ENCODE results near the gene CLNS1A. TPM values are rescaled to one million over a fixed set of nuclear protein-coding genes. Genes with fewer than 3 reads are reported as not detected.
"Not testable (repeated sequence)": the region's sequence is repeated elsewhere in the genome, so short reads cannot be mapped to it uniquely, and the experiment has no call there.

The CLNS1A gene
- total RNA-seq, 1 donor from 2014 or later, result 80.7 TPM

DNA sequence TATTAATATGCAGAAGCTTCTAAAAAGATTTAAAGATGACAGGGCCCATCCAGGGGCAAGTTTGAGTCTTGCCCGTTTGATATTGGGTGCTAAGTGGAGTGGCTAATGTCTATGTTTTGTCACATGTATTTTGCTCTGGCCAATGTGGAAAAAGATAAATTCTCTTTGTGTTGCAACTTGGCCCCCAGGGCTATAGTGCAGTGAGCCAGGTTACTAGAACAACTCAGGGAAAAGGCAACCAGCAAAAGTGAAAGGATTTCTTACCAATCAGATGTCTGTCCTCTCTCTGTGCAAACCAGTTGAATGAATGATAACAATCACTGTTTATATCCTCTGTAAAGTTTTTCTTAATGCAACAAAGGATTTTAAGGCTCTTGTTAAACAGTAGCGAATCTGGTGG, 4.6 kb upstream of the CLNS1A start:
- no peak for TF ChIP-seq CTCF (IDR thresholded peaks at IDR 0.05; ENCODE audit: borderline replicate concordance)
- H3K4me3 ChIP-seq, result no peak overlapping the region
- intact Hi-C loops (cut with micrococcal nuclease), result no loop called here
- H3K36me3 ChIP-seq, result no peaks in the 10 kb centered on the region
- H3K27me3 ChIP-seq (ENCODE audit: low read depth), result peaks cover 18% of the 10 kb centered on the region
- no peak for DNase-seq
- H3K27ac ChIP-seq (replicated peaks), result no peak overlapping the region
- H3K9me3 ChIP-seq (replicated peaks), result peaks cover 7% of the 10 kb centered on the region
- H3K4me1 ChIP-seq, result peaks cover 9% of the 10 kb centered on the region

DNA sequence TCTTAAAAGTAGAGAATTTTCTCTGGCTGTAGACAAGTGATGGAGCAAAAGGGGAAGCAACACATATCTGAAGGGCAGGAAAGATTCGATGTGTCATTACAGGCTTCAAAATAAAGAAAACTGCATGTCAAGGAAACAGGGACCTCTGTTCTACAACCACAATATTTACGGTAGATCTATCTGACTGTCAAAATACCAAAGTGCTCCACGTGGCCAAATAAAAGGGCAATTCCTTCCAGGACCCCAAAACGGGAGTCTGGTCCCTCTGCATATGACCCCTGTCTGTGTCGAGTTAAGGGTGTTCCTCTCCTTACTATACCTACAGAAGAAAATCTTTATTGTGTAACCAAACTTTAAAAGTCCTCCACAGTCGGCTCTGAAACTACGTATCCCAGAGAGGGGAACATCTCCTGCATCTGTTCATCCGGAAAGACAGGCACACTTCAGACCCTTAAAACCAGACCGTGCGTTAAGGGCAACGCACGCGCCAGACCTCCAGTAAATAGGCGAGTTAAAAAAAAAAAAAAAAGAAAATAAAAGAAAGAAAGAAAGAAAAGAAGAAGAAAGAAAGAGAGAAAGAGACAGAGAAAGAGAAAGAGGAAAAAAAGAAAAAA, 756 bp downstream of the CLNS1A start:
- Histone ChIP-seq H3K36me3 (no peaks in the 10 kb centered on the region), H3K4me3 (peak overlapping the region; percentile 86), H3K4me1 (peaks cover 26% of the 10 kb centered on the region), H3K27ac (replicated peaks) (peak overlapping the region; percentile 92), H3K9me3 (replicated peaks) (peaks cover 7% of the 10 kb centered on the region), H3K27me3 (ENCODE audit: low read depth) (no peaks in the 10 kb centered on the region)
- intact Hi-C loops (cut with micrococcal nuclease), result no loop called here
- TF ChIP-seq CTCF (IDR thresholded peaks at IDR 0.05; ENCODE audit: borderline replicate concordance), result no peak
- DNase-seq, result no peak

DNA sequence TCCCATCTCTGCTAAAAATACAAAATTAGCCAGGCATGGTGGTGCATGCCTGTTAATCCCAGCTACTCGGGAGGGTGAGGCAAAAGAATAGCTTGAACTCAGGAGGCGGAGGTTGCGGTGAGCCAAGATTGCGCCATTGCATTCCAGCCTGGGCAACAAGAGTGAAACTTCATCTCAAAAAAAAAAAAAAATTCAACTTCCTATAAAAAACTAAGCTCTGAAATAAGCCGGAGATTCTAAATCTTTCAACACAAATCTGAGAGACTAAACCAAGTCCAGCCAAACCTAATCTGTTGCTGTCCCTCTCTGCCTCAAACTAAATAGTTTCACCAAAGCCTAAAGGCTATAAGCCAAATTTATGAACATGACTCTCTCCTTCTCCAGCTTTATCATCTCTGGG, 3.7 kb downstream of the CLNS1A start:
- H3K9me3 ChIP-seq (replicated peaks); H3K27me3 ChIP-seq (ENCODE audit: low read depth); H3K36me3 ChIP-seq; H3K27ac ChIP-seq (replicated peaks); DNase-seq; intact Hi-C loops (cut with micrococcal nuclease); H3K4me3 ChIP-seq: not testable (repeated sequence)
- peaks cover 26% of the 10 kb centered on the region for H3K4me1 ChIP-seq

DNA sequence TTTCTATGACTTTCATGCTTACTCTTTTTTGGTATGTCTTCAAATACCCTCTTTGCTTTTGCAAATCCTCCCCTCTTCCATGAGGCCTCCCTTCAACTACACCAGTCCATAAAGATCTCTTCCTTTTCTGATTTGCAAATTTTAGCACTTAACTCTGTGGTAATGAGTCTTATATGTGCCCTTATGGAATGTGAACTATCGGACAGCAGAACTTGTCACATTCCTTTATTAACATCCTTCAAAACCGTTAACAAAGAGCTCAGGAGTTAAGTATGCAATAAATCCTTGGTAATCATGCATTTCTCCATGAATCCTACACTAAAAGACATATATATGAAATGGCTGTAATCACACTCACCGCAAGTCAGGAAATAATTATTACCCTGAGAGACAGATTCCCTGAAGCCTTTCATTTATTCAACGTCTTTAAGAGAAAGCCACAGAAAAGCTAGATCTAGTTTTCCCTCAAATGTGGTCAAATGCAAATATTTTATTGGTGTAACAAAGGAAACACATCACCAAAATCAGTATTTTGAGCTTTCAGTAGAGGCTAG, 7.4 kb downstream of the CLNS1A start:
- Histone ChIP-seq H3K4me3 (no peak overlapping the region), H3K36me3 (peaks cover 36% of the 10 kb centered on the region), H3K27ac (replicated peaks) (no peak overlapping the region), H3K4me1 (no peaks in the 10 kb centered on the region), H3K9me3 (replicated peaks) (no peaks in the 10 kb centered on the region), H3K27me3 (ENCODE audit: low read depth) (no peaks in the 10 kb centered on the region)
- intact Hi-C loops (cut with micrococcal nuclease), result no loop called here
- TF ChIP-seq CTCF (IDR thresholded peaks at IDR 0.05; ENCODE audit: borderline replicate concordance), result no peak
- no peak for DNase-seq

DNA sequence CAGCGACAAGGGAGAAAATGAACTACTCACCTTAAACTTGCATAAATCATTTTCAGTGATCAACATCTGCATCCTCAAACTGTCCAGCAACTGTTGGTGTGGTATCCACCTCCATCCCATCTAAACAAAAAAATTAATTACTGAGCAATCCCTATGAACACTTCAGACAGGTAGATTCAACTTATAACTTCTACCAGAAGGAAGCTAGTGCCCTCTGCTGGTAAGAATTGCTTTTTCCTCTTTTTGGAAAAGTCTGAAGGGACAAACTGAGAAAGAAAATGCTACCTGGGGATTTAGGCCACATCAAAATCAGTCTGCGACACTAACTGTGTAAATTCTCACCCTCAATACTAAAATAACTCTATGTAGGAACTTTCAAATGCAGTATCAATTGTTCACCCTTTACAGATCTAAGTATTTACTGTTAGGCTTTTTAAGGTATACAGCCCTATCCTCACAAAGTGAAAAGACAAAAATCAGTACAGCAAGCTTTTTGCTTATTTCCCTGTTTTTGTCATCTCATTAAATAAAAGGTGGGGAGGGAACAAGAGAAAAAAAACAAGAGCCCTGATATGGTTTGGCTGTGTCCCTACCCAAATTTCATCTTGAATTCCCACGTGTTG, 17.9 kb downstream of the CLNS1A start:
- intact Hi-C loops (cut with micrococcal nuclease), result no loop called here
- no peak for DNase-seq
- no peak overlapping the region for H3K4me3 ChIP-seq
- no peak overlapping the region for H3K27ac ChIP-seq (replicated peaks)
- H3K9me3 ChIP-seq (replicated peaks), result no peaks in the 10 kb centered on the region
- peak; percentile 76 for TF ChIP-seq CTCF (IDR thresholded peaks at IDR 0.05; ENCODE audit: borderline replicate concordance)
- H3K36me3 ChIP-seq, result peaks cover 81% of the 10 kb centered on the region
- H3K27me3 ChIP-seq (ENCODE audit: low read depth), result no peaks in the 10 kb centered on the region
- no peaks in the 10 kb centered on the region for H3K4me1 ChIP-seq

DNA sequence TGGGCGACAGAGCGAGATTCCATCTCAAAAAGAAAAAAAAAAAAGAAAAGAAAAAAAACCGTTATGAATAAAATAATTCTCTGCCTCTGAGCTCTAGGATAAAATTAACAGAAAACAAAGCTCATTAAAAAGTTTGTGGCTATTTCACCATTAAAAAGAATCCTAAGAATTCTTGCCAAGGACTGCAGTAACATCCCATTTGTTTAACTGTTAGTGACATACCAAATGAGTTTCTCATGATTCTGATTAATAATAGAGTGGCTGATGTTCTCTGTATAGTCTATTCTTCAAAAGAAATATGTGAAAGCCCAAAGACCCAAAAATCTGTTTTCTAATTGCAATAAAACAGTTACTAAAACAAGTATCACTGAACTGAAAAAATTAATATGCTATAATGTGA, 19.7 kb downstream of the CLNS1A start:
- no peaks in the 10 kb centered on the region for H3K4me1 ChIP-seq
- no peak overlapping the region for H3K27ac ChIP-seq (replicated peaks)
- intact Hi-C loops (cut with micrococcal nuclease), result no loop called here
- H3K9me3 ChIP-seq (replicated peaks), result no peaks in the 10 kb centered on the region
- H3K27me3 ChIP-seq (ENCODE audit: low read depth), result no peaks in the 10 kb centered on the region
- no peak for DNase-seq
- H3K36me3 ChIP-seq, result peaks cover 66% of the 10 kb centered on the region
- H3K4me3 ChIP-seq, result no peak overlapping the region
- no peak for TF ChIP-seq CTCF (IDR thresholded peaks at IDR 0.05; ENCODE audit: borderline replicate concordance)

Data from left ventricle myocardium inferior (tissue), 1 donor.